ENCODE results near the gene SLC26A1.

DNA sequence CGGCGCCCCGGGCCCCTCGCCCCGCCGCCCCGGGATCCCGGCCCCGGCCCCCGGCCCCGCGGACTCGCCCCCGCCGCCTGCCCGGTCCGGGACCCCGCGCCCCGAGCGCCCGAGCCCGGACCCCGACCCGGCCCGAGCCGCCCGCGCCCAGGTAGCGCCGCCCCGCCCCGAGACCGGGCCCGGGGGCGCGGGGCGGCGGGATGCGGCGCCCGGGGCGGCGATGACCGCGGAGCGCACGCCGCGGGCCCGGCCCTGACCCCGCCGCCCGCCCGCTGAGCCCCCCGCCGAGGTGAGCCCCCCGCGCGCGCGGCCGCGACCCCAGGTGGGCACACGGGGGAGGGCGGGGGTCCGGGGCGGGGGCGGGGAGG lies 18.4 kb upstream of the SLC26A1 start:
- TF ChIP-seq POLR2A (IDR thresholded peaks at IDR 0.05), result no peak
- TF ChIP-seq, protein P1, sequence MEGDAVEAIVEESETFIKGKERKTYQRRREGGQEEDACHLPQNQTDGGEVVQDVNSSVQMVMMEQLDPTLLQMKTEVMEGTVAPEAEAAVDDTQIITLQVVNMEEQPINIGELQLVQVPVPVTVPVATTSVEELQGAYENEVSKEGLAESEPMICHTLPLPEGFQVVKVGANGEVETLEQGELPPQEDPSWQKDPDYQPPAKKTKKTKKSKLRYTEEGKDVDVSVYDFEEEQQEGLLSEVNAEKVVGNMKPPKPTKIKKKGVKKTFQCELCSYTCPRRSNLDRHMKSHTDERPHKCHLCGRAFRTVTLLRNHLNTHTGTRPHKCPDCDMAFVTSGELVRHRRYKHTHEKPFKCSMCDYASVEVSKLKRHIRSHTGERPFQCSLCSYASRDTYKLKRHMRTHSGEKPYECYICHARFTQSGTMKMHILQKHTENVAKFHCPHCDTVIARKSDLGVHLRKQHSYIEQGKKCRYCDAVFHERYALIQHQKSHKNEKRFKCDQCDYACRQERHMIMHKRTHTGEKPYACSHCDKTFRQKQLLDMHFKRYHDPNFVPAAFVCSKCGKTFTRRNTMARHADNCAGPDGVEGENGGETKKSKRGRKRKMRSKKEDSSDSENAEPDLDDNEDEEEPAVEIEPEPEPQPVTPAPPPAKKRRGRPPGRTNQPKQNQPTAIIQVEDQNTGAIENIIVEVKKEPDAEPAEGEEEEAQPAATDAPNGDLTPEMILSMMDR (IDR thresholded peaks at IDR 0.05), result no peak
